ENCODE results near the gene PCDHGC4.

Gene PCDHGC4

GRCh38 chr5:141506381-141507155 is 21.7 kb downstream of the PCDHGC4 start:
- TF ChIP-seq CTCF (IDR thresholded peaks at IDR 0.05; ENCODE audit: low read length, missing control alignments): no peak
- H3K4me3 ChIP-seq (replicated peaks; ENCODE audit: low read depth, low read length): no peak overlapping the region
- DNase-seq (ENCODE audit: low read depth): no peak

GRCh38 chr5:141507387-141508091 is 22.7 kb downstream of the PCDHGC4 start:
- no peak for TF ChIP-seq CTCF (IDR thresholded peaks at IDR 0.05; ENCODE audit: low read length, missing control alignments)
- peak overlapping the region; percentile 44 for H3K4me3 ChIP-seq (replicated peaks; ENCODE audit: low read depth, low read length)
- DNase-seq (ENCODE audit: low read depth): peak; percentile 79

GRCh38 chr5:141508440-141508797 is 23.6 kb downstream of the PCDHGC4 start:
- TF ChIP-seq CTCF (IDR thresholded peaks at IDR 0.05; ENCODE audit: low read length, missing control alignments): no peak
- peak; percentile 49 for DNase-seq (ENCODE audit: low read depth)
- peak overlapping the region; percentile 44 for H3K4me3 ChIP-seq (replicated peaks; ENCODE audit: low read depth, low read length)

- TF ChIP-seq CTCF (IDR thresholded peaks at IDR 0.05; ENCODE audit: low read length, missing control alignments): no peak
- H3K4me3 ChIP-seq (replicated peaks; ENCODE audit: low read depth, low read length): peak overlapping the region; percentile 44
- peak; percentile 96 for DNase-seq (ENCODE audit: low read depth)
Observed at GRCh38 chr5:141508798-141509611, 24.2 kb downstream of the PCDHGC4 start.

- H3K4me3 ChIP-seq (replicated peaks; ENCODE audit: low read depth, low read length): no peak overlapping the region
- no peak for DNase-seq (ENCODE audit: low read depth)
- TF ChIP-seq CTCF (IDR thresholded peaks at IDR 0.05; ENCODE audit: low read length, missing control alignments): no peak
Observed at GRCh38 chr5:141510160-141510559, 25.3 kb downstream of the PCDHGC4 start.

GRCh38 chr5:141510850-141511601 is 26.2 kb downstream of the PCDHGC4 start:
- no peak for TF ChIP-seq CTCF (IDR thresholded peaks at IDR 0.05; ENCODE audit: low read length, missing control alignments)
- no peak for DNase-seq (ENCODE audit: low read depth)

More at GRCh38 chr5:141510850-141511601, 26.2 kb downstream of the PCDHGC4 start:
- H3K4me3 ChIP-seq (replicated peaks; ENCODE audit: low read depth, low read length): no peak overlapping the region

All from fibroblast of pulmonary artery (primary cell).